Measurements from ENCODE around the gene CT45A3.
"Not testable (repeated sequence)": the region's sequence is repeated elsewhere in the genome, so short reads cannot be mapped to it uniquely, and the experiment has no call there.

- not testable (repeated sequence) for TF ChIP-seq POLR2AphosphoS5 (IDR thresholded peaks at IDR 0.05; ENCODE audit: borderline replicate concordance, low read depth, low read length); EZH2 (IDR thresholded peaks at IDR 0.05); FOXP2 (optimal IDR thresholded peaks at IDR 0.05; ENCODE audit: control extremely low read depth, extremely low read length, insufficient read depth)
Measured at GRCh38 chrX:135734666-135735065, 33.3 kb downstream of the CT45A3 start.

Data from SK-N-MC (cell line).